SKM-1 (cell line): ENCODE results near the gene RPS14.

ENCODE experiments used
- DNase-seq: peaks from one replicate; lab custom pipeline; 2025; ENCODE audit not compliant: unreplicated experiment; lab: John Stamatoyannopoulos, UW

Gene RPS14

GRCh38 chr5:150449517-150450339, at the start of gene RPS14:
Gene RPS14 (minus strand): TSS chr5:150449739. CDS start chr5:150447733, 2,006 bp downstream.
- peak; percentile 94 for DNase-seq

- no peak for DNase-seq
These were observed 49.4 kb upstream of the RPS14 start for GRCh38 chr5:150498971-150499370.

- no peak for DNase-seq
These were observed 49.0 kb upstream of the RPS14 start for GRCh38 chr5:150498501-150498900.

GRCh38 chr5:150497989-150498317, 48.4 kb upstream of the RPS14 start:
- no peak for DNase-seq

GRCh38 chr5:150497274-150497988, 47.9 kb upstream of the RPS14 start:
- no peak for DNase-seq

- DNase-seq: no peak
These were observed 47.0 kb upstream of the RPS14 start for GRCh38 chr5:150496534-150496933.

DNA sequence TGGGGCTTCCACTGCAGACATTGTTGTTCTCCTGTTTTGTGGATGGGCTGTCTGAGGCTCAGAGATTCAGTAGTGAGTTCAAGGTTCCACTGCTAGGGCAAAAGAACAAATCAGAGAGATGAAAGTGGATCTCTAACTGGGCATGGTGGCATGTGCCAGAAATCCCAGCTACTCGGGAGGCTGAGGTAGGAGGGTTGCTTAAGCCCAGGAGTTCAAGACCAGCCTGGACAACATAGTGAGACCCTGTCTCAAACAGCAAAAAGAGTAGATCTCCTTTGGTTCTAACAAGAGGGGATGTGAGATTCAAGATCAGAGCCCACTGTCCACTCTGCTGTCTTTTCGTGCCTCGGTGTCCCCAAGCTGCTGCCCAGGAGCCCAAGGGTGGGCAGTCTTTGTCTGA, 46.6 kb upstream of the RPS14 start:
- DNase-seq: no peak

DNA sequence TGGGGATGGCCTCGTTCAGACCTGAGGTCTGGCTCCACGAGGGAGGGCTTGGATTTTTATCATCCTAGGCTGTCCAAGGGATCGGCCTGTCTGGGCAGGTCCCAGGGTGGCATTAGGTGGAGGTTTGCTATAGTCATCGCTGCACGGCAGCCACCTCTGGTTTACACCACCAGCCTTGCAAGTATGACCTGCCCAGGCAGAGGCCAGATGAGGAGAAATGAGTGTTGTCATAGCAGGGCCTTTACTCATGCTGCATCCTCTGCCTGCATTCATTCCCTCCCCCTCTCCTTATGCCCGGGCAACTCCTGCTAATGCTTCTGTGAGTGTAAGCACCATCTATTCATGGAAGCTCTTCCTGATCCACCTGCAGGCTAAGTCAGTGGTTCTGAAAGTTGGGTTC, 43.1 kb upstream of the RPS14 start:
- no peak for DNase-seq

DNA sequence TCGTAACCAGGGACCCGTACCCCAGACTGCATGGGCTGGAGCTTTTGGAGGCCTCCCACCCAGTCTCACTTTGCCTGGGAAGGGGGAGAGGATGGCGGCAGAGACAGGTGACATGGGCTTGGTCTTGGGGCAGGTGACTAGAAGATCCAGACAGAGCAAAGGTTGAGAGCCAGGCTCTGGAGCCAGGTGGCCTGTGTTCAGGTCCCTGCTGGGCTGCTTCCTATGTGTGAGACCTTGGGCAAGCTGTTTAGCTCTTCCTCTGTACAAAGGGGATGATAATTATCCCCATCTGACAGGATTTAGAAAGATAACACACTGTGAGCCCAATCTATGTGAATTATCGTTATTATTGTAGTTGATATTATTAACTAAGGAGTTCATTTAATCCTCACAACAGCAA, 42.3 kb upstream of the RPS14 start:
- DNase-seq: no peak

DNA sequence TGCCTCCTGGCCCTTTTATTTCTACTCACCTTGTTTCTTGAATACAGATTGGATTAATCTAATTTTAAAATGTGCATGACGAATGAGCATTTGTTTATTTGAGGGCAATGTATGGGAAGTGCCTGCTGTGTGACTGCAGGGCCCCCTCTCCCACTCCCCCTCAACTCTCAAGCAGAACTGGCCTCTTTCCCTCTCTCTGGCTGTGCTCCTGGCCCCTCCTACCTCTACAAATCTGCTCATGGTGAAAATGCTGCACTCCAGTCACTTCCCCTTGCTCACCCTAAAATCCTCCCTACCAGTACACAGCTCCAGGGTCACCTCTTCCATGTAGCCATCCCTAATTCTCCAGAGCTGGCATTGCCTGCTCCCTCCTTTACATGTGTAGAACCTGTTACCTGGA, 41.2 kb upstream of the RPS14 start:
- DNase-seq: no peak

DNA sequence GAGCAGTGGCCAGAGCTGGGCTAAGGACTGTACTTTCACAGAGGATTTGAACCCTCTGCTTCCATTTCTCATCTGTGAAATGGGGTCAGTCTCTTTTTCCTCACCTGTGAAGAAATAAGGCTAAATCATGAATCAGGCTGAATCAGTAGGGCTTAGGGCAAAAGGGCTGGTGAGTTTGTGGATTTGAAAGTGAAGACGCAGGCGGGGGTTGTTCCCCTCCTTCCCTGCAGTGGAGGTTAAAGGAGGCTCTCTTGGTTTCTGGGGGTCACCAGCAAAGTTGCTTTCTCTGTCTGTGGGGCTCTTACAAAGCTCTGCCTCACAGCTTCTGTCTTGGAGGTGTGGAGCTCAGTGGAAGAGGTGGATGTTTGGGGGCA, 40.7 kb upstream of the RPS14 start:
- no peak for DNase-seq

DNA sequence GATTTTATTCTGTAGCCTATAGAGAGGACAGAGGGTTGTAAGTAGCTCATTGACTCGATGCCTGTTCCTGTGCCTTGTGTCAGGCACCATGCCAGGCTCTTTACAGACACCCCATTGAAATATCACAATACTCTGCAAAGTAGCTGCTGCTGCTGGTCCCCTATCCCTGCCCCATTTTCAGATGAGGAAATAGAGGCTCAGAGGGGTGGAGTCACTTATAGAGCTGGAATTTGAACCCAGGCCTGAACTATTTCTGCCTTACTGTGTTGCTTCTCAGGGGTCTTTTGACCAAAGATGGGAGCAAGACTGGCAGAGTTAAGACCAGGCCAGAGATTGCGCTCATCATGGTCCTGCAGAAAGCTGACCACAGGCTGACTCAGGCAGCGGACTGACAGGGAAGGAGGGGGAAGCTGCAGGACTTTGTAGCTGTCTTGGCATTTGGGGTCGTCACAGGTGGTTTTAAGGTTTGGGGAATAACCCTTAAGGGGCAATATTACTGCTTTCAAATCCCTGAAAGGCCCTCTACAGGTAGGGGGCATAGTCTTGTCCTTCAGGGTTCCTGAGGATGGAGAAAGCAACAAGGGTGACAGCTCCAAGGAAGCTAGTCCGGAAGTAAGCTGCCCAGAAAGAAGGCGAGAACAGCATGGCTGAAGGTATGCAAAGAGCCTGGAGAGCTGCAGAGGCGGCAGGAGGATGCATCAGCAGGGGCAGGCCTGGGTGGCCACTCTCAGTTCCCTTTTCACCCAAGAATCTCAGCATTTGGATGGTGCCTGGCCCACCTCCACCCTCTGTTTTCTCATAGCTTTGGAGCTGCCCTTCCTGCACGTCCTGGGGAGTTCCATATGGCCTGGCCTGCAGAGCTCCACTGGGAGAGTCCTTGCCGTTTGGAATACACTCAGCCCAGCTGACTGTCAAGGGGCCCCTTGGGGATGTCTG, 40.1 kb upstream of the RPS14 start:
- DNase-seq: peak; percentile 31

DNA sequence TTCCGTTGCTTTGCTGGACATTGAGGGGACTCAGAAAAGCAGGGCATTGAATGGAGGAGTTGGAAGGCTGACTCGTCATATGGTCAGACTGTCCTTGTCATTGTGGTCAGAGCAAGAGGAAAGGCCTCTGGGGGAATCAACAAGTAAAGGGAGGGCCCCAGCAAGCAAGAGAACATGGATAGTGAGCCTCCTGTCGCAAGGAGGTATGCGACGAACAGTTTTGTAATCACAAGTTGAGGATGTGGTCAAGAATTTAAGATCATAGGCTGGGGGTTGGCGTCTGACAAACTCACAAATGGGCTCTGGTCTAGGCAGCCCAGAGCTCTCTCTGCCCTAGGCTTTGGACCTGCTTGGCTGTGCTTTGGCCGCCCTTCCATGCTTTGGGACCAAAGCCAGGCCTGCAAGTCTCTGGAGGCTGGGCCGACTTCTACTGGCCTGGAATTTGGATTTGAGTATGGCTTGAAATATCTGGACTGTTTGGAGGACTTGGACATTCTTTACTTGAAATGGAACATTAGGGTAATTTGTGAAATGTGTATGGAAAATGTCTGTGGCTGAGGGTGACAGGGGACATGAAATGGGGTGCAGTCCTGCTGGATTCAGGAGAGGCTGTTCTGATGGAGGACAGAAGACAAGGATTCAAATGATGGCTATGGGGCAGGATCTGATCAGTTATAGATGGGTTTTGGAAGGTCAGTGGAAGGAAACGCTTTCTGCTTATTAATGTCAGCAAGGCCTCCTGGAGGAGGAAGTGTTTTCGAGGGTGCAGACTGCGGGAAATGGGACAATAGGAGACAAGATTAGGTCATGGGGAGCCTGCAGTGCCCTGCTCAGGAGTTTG, 39.2 kb upstream of the RPS14 start:
- peak; percentile 84 for DNase-seq

DNA sequence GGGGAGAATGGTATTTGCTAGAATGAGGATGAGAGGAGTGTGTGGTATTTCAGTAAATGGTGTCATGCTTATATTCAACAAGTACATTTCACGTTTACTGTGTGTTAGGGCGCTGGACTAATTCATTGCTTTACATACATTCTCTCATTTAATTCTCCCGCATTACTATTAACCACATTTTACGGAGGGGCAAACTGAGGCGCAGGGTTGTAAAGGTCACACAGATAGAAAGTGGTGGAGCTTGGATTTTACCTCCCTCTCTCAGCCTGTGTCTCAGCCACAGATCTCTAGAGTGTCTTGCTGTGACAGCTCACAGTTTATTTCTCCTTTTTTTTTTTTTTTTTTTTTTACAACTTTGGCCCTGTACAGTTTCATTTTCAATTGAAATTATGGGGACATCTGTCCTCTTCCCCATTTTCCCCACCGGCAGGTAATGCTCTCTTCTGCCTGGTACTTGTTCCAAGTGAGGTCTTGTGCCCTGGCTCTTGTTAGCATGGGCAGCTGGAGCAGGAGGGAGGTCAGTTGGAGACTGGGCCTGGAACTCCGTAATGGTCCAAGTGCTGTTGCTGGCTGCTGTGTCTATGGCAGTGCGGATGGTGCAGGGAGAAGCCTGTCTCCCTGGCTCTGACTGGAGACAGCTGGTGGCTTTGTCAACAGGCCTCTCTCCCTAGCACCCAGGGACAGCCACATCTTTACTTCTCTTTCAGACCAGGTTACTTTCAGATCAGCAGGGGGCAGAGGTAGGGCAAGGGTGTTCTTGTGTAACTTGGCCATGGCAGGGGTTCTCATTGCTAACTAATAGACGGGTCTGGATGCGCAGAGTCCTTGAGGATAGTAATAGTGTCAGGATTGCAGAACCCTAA, 37.9 kb upstream of the RPS14 start:
- peak; percentile 18 for DNase-seq

DNA sequence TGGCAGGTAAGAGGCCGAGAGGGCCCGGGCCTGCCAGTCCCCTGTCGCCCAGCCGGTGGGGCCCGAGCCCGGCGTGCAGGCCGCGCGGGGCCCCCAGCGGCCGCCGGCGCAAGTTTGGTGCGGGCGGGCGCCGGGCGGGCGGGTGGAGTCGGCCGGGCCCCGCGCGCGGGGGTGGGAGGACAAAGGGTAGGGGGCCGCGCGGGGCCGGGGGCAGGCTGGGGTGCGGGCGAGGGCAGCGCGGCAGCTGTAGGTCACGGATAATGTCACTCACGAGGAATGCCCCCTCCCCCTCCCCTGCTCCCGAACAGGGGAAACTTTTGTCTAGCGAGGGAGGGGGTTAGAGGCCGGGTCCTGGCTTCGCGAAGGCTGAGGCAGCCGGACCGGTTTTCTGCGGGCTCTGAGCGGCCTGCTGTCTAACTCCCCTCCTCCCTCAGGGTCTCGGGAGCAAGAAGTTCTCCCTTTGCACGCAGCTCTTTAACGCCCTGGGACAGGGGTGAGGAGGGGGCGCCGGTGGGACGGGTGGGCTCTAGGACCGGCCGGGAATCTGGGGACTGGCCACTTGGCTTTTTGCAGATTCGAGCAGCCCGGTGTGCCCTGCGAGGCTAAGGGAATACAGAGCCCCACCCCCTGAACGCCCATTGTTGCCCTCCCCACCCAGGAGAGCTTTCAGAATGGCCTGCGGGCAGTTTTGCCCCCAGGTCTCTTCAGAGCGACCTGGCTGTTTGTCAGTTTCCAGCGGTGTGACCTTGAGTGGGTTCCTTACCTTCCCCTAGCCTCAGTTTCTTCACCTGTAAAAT, 37.1 kb upstream of the RPS14 start:
- no peak for DNase-seq

DNA sequence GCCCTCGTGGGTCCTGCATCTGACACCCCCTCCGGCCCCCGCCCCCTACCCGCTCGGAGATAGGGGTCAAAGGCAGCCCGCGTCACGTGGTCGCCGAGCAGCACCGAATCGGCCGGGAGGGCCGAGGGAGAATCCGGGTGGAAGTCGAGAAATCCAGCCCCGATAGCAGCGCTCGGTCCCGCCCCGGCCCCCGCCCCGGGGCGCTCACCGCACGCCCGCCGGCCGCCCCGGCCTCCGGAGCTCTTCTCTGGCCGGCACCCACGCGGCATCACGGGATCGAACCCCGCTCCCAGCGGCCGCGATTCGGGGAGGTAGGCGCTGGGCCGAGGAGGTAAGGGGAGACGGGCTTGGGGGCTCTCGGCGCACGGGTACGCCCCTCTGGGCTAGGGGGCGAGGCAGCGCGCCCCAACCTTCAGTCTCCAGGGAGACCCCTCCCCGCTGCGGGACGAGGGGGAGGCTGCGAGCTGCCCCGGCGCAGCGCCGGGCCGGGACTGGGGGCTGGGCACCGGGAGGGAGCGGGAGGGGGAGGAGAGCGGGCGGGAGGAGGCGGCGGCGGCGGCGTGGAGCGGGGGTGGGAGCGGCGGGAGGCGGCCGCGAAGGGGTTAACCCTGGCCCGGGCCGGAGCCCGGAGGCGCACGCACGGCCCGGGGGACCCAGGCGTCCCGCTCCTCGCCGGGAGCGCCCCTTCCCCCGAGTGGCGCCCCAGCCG, 36.3 kb upstream of the RPS14 start:
- DNase-seq: no peak

- DNase-seq: no peak
These were observed 35.6 kb upstream of the RPS14 start for GRCh38 chr5:150484964-150485692.

- no peak for DNase-seq
These were observed 32.5 kb upstream of the RPS14 start for GRCh38 chr5:150481972-150482406.
